ENCODE measurements around the gene FAHD1.

The FAHD1 gene

GRCh38 chr16:1825864-1826690 lies 929 bp upstream of the FAHD1 start:
- peak; percentile 78 for DNase-seq (ENCODE audit: insufficient read length, low spot score)
- FAIRE-seq = no peak
- no peak for TF ChIP-seq POLR2A (IDR thresholded peaks at IDR 0.05; ENCODE audit: low read depth, low read length)

GRCh38 chr16:1828645-1829410 lies 1.8 kb downstream of the FAHD1 start:
- FAIRE-seq (no peak), DNase-seq (ENCODE audit: insufficient read length, low spot score) (no peak)
- no peak for TF ChIP-seq POLR2A (IDR thresholded peaks at IDR 0.05; ENCODE audit: low read depth, low read length)

- TF ChIP-seq POLR2A (IDR thresholded peaks at IDR 0.05; ENCODE audit: low read depth, low read length) = no peak
- FAIRE-seq (no peak), DNase-seq (ENCODE audit: insufficient read length, low spot score) (no peak)
These were observed 3.2 kb downstream of the FAHD1 start for GRCh38 chr16:1830213-1830612.

DNA sequence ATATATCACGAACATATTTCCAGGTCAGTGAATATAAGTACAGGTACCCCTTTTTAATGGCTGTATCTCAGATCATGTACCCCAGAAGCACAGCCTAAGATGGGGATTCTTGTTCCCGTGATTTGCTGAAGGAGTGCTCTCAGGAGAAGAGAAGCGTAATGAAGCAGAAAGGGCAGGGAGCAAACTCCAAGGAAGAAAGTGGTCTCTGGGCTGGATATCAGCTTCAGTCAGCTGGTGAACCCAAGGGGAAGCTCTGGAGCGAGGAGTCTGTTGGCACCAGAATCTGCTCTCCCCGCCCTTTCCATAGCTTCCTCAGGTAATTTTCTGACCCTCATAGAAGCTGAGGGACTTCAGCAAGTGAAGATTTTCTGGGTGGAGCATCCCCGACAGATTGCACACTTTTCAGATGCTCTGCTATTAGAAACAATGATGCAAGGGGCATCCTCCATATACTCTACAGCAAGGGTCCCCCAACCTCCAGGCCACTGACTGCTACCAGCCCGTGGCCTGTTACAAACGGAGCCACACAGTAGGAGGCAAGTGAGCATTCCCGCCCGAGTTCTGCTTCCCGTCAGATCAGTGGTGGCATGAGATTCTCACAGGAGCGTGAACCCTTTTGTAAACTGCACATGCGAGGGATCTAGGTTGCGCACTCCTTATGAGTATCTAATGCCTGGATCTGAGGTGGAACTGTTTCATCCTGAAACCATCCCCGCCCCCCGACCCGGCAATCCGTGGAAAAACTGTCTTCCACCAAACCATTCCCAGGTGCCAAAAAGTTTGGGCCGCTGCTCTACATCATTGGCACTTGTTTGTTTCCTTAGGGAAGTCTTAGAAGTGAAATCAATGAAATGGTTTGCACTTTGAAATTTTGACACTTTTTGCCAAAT lies 4.4 kb downstream of the FAHD1 start:
- DNase-seq (ENCODE audit: insufficient read length, low spot score) (no peak), FAIRE-seq (no peak)
- no peak for TF ChIP-seq POLR2A (IDR thresholded peaks at IDR 0.05; ENCODE audit: low read depth, low read length)

DNA sequence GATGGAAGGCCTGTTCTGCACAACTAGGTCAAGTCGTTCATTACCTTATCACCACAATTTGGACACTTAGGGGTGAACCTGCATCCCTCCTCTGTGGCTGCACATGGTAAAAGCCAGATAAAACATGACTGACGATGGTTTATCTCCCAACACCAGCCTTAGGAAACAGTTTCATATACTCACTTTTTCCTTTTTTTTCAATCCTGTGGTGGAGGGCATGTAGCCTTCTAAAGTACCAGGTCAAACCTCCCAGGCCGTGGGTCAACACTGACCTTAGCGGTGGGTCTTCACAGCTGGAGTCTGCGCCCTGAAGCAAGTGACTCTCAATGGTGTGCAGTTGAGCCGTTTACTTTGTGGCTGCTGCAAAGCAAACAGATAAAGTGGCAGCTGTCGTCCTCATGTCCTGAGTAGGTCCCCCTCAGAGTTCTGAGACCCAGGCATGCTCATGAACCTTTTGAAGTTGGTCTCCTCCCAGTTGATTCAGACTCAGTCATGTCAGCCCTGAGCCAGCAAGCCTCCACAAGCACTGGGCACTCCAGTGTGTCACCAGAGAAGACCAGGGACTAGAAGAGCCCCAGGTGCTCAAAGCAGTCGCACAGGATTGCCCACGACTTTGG lies 5.9 kb downstream of the FAHD1 start:
- no peak for DNase-seq (ENCODE audit: insufficient read length, low spot score)
- no peak for TF ChIP-seq POLR2A (IDR thresholded peaks at IDR 0.05; ENCODE audit: low read depth, low read length)
- no peak for FAIRE-seq

- no peak for FAIRE-seq
- TF ChIP-seq POLR2A (IDR thresholded peaks at IDR 0.05; ENCODE audit: low read depth, low read length) = no peak
- no peak for DNase-seq (ENCODE audit: insufficient read length, low spot score)
These were observed 7.1 kb downstream of the FAHD1 start for GRCh38 chr16:1834096-1834495.

- FAIRE-seq (no peak), DNase-seq (ENCODE audit: insufficient read length, low spot score) (no peak)
- TF ChIP-seq POLR2A (IDR thresholded peaks at IDR 0.05; ENCODE audit: low read depth, low read length) = no peak
These were observed 12.5 kb downstream of the FAHD1 start for GRCh38 chr16:1839554-1839953.

- DNase-seq (ENCODE audit: insufficient read length, low spot score) = no peak
- TF ChIP-seq POLR2A (IDR thresholded peaks at IDR 0.05; ENCODE audit: low read depth, low read length) = no peak
- FAIRE-seq = no peak
These were observed 19.0 kb downstream of the FAHD1 start for GRCh38 chr16:1845985-1846384.

GRCh38 chr16:1846416-1846815 lies 19.4 kb downstream of the FAHD1 start:
- FAIRE-seq (no peak), DNase-seq (ENCODE audit: insufficient read length, low spot score) (no peak)
- no peak for TF ChIP-seq POLR2A (IDR thresholded peaks at IDR 0.05; ENCODE audit: low read depth, low read length)

- no peak for TF ChIP-seq POLR2A (IDR thresholded peaks at IDR 0.05; ENCODE audit: low read depth, low read length)
- no peak for FAIRE-seq
- DNase-seq (ENCODE audit: insufficient read length, low spot score) = no peak
These were observed 24.0 kb downstream of the FAHD1 start for GRCh38 chr16:1850981-1851380.

DNA sequence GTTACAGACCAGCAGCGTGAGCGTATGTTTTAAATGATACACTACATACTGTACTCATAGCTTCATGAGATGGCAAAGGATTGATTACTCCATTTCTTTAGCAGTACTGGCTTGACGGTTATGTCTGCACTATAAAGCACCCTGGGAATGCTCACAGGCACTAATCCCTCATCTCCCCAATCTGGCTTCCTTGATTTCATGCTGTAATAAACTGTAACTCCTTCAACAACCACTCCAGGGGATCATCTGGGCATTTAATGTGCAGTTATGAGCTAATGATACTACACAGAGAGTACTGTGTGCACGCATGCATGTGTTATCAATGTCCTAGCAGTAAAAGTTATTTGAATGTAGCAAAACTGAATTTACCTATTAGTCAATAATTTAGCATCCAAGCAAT lies 24.8 kb downstream of the FAHD1 start:
- TF ChIP-seq POLR2A (IDR thresholded peaks at IDR 0.05; ENCODE audit: low read depth, low read length) = no peak
- no peak for FAIRE-seq
- DNase-seq (ENCODE audit: insufficient read length, low spot score) = no peak

DNA sequence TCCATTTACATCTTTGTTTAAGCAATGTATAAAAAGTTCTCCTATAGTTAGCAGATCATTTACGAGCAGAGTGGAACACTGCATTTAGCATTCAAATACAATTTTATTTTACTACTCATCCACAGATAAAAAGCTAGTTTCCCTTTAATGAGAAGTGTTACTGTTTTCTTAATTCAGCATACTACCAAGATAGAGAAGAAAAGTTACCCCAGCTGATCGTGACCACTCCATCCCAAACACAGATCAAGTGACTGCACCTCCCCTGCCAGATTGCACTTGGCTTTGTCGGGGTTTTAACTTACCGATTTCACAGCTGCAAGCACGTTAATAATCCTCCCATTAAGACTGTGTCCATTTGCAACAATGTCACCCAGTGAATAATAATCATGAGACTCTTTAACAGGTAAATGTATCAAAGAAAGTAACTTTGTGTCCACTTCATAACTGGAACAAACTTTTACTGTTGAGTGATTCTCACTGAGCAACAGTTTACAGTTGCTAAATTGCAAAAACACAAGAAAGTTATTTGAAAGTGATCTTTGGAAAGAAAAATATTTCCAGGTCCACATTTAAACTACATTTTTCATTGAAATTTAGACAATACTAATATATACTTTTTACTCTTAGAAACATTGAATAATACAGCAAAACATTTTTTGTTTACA lies 30.6 kb downstream of the FAHD1 start:
- DNase-seq (ENCODE audit: insufficient read length, low spot score) = no peak
- TF ChIP-seq POLR2A (IDR thresholded peaks at IDR 0.05; ENCODE audit: low read depth, low read length) = no peak
- FAIRE-seq = no peak
